Measurements from ENCODE around the gene JAZF1. TPM values are rescaled to one million over a fixed set of nuclear protein-coding genes. Genes with fewer than 3 reads are reported as not detected.

The JAZF1 gene
- polyA plus RNA-seq, 1 donor, result 11.4 TPM

DNA sequence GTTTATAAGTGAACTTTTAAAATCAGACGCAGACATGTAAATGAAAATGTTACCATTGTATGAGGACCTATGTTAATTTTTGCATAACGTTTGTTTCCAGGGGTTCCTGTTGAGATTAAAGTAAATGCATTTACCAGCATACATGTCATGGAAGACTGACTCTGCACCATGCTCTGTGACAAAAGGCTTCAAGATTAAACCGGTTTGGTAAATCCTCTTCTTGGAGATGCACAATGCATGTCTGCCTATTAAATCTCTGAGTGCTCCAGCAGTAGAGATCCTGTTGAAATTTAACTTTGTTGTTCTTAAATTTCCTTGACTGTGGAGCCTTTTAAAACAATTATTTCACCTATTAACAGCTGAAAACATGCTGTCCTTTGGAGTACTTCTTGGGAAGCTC lies 36.5 kb upstream of the JAZF1 start:
- H3K27ac ChIP-seq (ENCODE audit: low read length), result no peak overlapping the region
- H3K4me1 ChIP-seq (ENCODE audit: control insufficient read depth, insufficient read depth, low read length), result no peaks in the 10 kb centered on the region
- no peak for DNase-seq
- no peak overlapping the region for H3K4me3 ChIP-seq (ENCODE audit: low read length)
- peaks cover 2% of the 10 kb centered on the region for H3K27me3 ChIP-seq (ENCODE audit: control insufficient read depth, insufficient read depth, low read length)
- H3K36me3 ChIP-seq (ENCODE audit: control insufficient read depth, insufficient read depth, low read length), result no peaks in the 10 kb centered on the region
- H3K9me3 ChIP-seq (ENCODE audit: control insufficient read depth, low read depth, low read length), result no peaks in the 10 kb centered on the region
- WGBS (ENCODE audit: insufficient coverage, low lambda C conversion rate), result 79% methylated on average over 2 of the region's 3 CpGs

DNA sequence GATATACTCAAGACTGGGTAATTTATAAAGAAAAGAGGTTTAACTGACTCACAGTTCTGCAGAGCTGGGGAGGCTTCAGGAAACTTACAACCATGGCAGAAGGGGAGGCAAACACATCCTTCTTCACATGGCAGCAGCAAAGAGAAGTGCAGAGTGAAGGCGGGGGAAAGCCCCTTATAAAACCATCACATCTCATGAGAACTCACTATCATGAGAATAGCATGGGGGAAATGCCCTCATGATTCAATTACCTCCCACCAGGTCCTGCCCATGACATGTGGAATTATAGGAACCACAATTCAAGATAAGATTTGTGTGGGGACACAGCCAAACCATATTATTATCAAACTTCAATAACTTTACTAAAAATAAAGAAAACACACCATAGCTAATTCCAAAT lies 30.4 kb upstream of the JAZF1 start:
- no CpG with 5 or more reads among the region's 1 CpG for WGBS (ENCODE audit: insufficient coverage, low lambda C conversion rate)
- Histone ChIP-seq H3K27ac (ENCODE audit: low read length) (no peak overlapping the region), H3K9me3 (ENCODE audit: control insufficient read depth, low read depth, low read length) (no peaks in the 10 kb centered on the region), H3K4me1 (ENCODE audit: control insufficient read depth, insufficient read depth, low read length) (no peaks in the 10 kb centered on the region), H3K27me3 (ENCODE audit: control insufficient read depth, insufficient read depth, low read length) (no peaks in the 10 kb centered on the region), H3K4me3 (ENCODE audit: low read length) (no peak overlapping the region), H3K36me3 (ENCODE audit: control insufficient read depth, insufficient read depth, low read length) (no peaks in the 10 kb centered on the region)
- no peak for DNase-seq

GRCh38 chr7:28208506-28208905 lies 27.9 kb upstream of the JAZF1 start:
- H3K36me3 ChIP-seq (ENCODE audit: control insufficient read depth, insufficient read depth, low read length), result no peaks in the 10 kb centered on the region
- H3K27ac ChIP-seq (ENCODE audit: low read length), result no peak overlapping the region
- WGBS (ENCODE audit: insufficient coverage, low lambda C conversion rate), result no CpG with 5 or more reads among the region's 2 CpGs
- H3K27me3 ChIP-seq (ENCODE audit: control insufficient read depth, insufficient read depth, low read length), result no peaks in the 10 kb centered on the region
- DNase-seq, result no peak
- H3K4me3 ChIP-seq (ENCODE audit: low read length), result no peak overlapping the region
- no peaks in the 10 kb centered on the region for H3K9me3 ChIP-seq (ENCODE audit: control insufficient read depth, low read depth, low read length)
- H3K4me1 ChIP-seq (ENCODE audit: control insufficient read depth, insufficient read depth, low read length), result no peaks in the 10 kb centered on the region

- DNase-seq, result no peak
- no CpG with 5 or more reads among the region's 1 CpG for WGBS (ENCODE audit: insufficient coverage, low lambda C conversion rate)
Measured at GRCh38 chr7:28207486-28208158, 27.0 kb upstream of the JAZF1 start.

GRCh38 chr7:28205506-28205905 lies 24.9 kb upstream of the JAZF1 start:
- no peaks in the 10 kb centered on the region for H3K4me1 ChIP-seq (ENCODE audit: control insufficient read depth, insufficient read depth, low read length)
- H3K4me3 ChIP-seq (ENCODE audit: low read length), result no peak overlapping the region
- no CpG with 5 or more reads among the region's 3 CpGs for WGBS (ENCODE audit: insufficient coverage, low lambda C conversion rate)
- peaks cover 2% of the 10 kb centered on the region for H3K27me3 ChIP-seq (ENCODE audit: control insufficient read depth, insufficient read depth, low read length)
- H3K36me3 ChIP-seq (ENCODE audit: control insufficient read depth, insufficient read depth, low read length), result no peaks in the 10 kb centered on the region
- no peak for DNase-seq
- no peak overlapping the region for H3K27ac ChIP-seq (ENCODE audit: low read length)
- H3K9me3 ChIP-seq (ENCODE audit: control insufficient read depth, low read depth, low read length), result no peaks in the 10 kb centered on the region

More at GRCh38 chr7:28207486-28208158, 27.0 kb upstream of the JAZF1 start:
- H3K27me3 ChIP-seq (ENCODE audit: control insufficient read depth, insufficient read depth, low read length), result no peaks in the 10 kb centered on the region
- no peak overlapping the region for H3K27ac ChIP-seq (ENCODE audit: low read length)
- no peak overlapping the region for H3K4me3 ChIP-seq (ENCODE audit: low read length)
- no peaks in the 10 kb centered on the region for H3K36me3 ChIP-seq (ENCODE audit: control insufficient read depth, insufficient read depth, low read length)
- no peaks in the 10 kb centered on the region for H3K4me1 ChIP-seq (ENCODE audit: control insufficient read depth, insufficient read depth, low read length)
- H3K9me3 ChIP-seq (ENCODE audit: control insufficient read depth, low read depth, low read length), result no peaks in the 10 kb centered on the region

- Histone ChIP-seq H3K27ac (ENCODE audit: low read length) (no peak overlapping the region), H3K4me3 (ENCODE audit: low read length) (no peak overlapping the region), H3K36me3 (ENCODE audit: control insufficient read depth, insufficient read depth, low read length) (no peaks in the 10 kb centered on the region), H3K27me3 (ENCODE audit: control insufficient read depth, insufficient read depth, low read length) (peaks cover 2% of the 10 kb centered on the region), H3K9me3 (ENCODE audit: control insufficient read depth, low read depth, low read length) (no peaks in the 10 kb centered on the region), H3K4me1 (ENCODE audit: control insufficient read depth, insufficient read depth, low read length) (no peaks in the 10 kb centered on the region)
- 95% methylated on average over 4 of the region's 5 CpGs for WGBS (ENCODE audit: insufficient coverage, low lambda C conversion rate)
- DNase-seq, result no peak
Measured at GRCh38 chr7:28203508-28204240, 23.1 kb upstream of the JAZF1 start.

DNA sequence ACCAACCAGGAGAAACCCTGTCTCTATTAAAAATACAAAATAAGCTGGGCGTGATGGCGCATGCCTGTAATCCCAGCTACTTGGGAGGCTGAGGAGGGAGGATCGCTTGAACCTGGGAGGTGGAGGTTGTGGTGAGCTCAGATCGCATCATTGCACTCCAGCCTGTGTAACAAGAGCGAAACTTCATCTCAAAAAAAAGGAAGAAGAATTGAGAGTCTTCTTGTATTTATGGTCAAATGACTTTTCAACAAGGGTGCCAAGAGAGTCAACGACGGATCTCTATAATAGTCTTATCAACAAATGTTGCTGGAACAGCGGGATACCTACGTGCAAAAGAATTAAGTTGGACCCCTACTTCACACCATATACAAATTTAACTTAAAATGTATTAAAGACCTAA lies 21.6 kb upstream of the JAZF1 start:
- H3K4me3 ChIP-seq (ENCODE audit: low read length), result no peak overlapping the region
- no peak overlapping the region for H3K27ac ChIP-seq (ENCODE audit: low read length)
- no peaks in the 10 kb centered on the region for H3K9me3 ChIP-seq (ENCODE audit: control insufficient read depth, low read depth, low read length)
- no peak for DNase-seq
- H3K27me3 ChIP-seq (ENCODE audit: control insufficient read depth, insufficient read depth, low read length), result peaks cover 2% of the 10 kb centered on the region
- 100% methylated on average over 3 of the region's 9 CpGs for WGBS (ENCODE audit: insufficient coverage, low lambda C conversion rate)
- H3K4me1 ChIP-seq (ENCODE audit: control insufficient read depth, insufficient read depth, low read length), result no peaks in the 10 kb centered on the region
- no peaks in the 10 kb centered on the region for H3K36me3 ChIP-seq (ENCODE audit: control insufficient read depth, insufficient read depth, low read length)

DNA sequence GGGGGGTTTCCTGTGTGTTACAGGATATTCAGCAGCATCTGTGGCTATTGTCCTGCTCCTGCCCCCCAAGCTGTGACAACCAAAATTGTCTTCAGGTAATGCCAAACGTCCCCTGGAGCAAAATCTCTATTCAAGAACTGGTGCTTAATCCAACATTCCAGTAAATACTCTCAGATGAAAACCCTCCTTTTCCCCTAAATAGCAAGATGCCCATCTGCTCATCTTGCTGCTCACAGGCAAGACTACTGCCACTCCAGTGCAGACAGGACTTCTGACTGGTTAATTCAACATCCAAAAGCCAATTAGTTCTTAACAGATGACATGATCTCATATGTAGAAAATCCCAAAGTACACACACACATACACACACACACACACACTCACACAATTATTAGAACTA lies 20.5 kb upstream of the JAZF1 start:
- DNase-seq, result no peak
- WGBS (ENCODE audit: insufficient coverage, low lambda C conversion rate), result no CpG with 5 or more reads among the region's 1 CpG
- Histone ChIP-seq H3K4me3 (ENCODE audit: low read length) (no peak overlapping the region), H3K36me3 (ENCODE audit: control insufficient read depth, insufficient read depth, low read length) (no peaks in the 10 kb centered on the region), H3K4me1 (ENCODE audit: control insufficient read depth, insufficient read depth, low read length) (no peaks in the 10 kb centered on the region), H3K27me3 (ENCODE audit: control insufficient read depth, insufficient read depth, low read length) (peaks cover 2% of the 10 kb centered on the region), H3K27ac (ENCODE audit: low read length) (no peak overlapping the region), H3K9me3 (ENCODE audit: control insufficient read depth, low read depth, low read length) (no peaks in the 10 kb centered on the region)

DNA sequence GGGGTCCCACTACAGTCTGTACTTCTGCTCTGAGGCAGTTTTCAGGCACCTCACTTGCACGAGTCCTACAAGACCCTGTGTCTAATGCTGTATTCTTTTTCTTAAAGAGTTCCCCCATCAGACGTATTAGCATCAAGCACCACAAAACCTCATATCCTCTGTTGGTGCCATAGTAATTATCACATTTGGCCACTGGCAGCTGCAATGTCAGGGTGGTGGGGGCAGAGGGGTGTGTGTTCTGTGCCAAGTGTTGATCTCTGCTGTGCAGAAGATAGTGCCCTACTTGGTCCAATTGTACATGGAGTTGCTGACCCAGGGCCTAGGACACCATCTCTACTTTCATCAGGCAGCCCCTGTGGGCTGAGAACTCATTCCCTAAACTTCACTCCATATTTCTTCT lies 20.0 kb upstream of the JAZF1 start:
- Histone ChIP-seq H3K4me1 (ENCODE audit: control insufficient read depth, insufficient read depth, low read length) (no peaks in the 10 kb centered on the region), H3K36me3 (ENCODE audit: control insufficient read depth, insufficient read depth, low read length) (no peaks in the 10 kb centered on the region), H3K4me3 (ENCODE audit: low read length) (no peak overlapping the region), H3K9me3 (ENCODE audit: control insufficient read depth, low read depth, low read length) (no peaks in the 10 kb centered on the region), H3K27me3 (ENCODE audit: control insufficient read depth, insufficient read depth, low read length) (peaks cover 2% of the 10 kb centered on the region), H3K27ac (ENCODE audit: low read length) (no peak overlapping the region)
- WGBS (ENCODE audit: insufficient coverage, low lambda C conversion rate), result no CpG with 5 or more reads among the region's 2 CpGs
- no peak for DNase-seq

DNA sequence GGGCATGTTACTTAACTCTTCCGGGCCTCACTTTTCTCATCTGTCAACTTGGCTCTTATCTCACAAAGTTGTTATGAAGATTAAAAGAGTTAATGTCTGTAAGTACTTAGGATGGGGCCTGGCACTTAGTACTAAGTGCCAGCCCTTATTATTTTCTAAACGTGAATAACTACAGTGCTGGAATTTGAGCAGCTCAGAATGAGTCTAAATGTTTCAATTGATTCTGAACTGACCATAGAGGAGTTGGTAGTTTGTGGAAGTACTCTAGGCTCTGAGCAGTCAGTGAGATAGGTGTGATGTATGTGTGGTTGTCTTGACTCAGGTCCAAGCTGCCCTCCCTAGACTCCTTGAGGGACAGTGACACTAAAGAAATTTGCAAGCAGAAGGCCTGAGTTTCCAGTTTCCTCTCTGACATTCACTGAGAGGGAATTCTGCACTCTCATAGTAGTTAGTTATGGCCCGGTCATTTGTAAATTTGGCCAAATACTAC lies 18.5 kb upstream of the JAZF1 start:
- Histone ChIP-seq H3K36me3 (ENCODE audit: control insufficient read depth, insufficient read depth, low read length) (no peaks in the 10 kb centered on the region), H3K9me3 (ENCODE audit: control insufficient read depth, low read depth, low read length) (no peaks in the 10 kb centered on the region), H3K27ac (ENCODE audit: low read length) (no peak overlapping the region), H3K4me3 (ENCODE audit: low read length) (no peak overlapping the region), H3K27me3 (ENCODE audit: control insufficient read depth, insufficient read depth, low read length) (peaks cover 2% of the 10 kb centered on the region), H3K4me1 (ENCODE audit: control insufficient read depth, insufficient read depth, low read length) (no peaks in the 10 kb centered on the region)
- DNase-seq, result no peak
- WGBS (ENCODE audit: insufficient coverage, low lambda C conversion rate), result 75% methylated on average over 1 of the region's 3 CpGs

Measured in large intestine (tissue), 3 donors.